Myometrial cell (primary cell): ENCODE results near the gene TET1. TPM values are rescaled to one million over a fixed set of nuclear protein-coding genes. Genes with fewer than 3 reads are reported as not detected.

Experiments
- total RNA-seq: library from RNA; depleted of rRNA; stranded (reverse); fragments of >200 nt; gene quantifications from 2 replicates; pipeline ENCODE4 v1.2.3, GENCODE V29; 2015

Gene TET1
- total RNA-seq, result 1.7 and 2.8 TPM in 2 replicates

GRCh38 chr10:68560186-68560942 lies at the start of gene TET1:
Gene TET1 (plus strand): TSS chr10:68560337. CDS start chr10:68572339, 12,002 bp downstream.

GRCh38 chr10:68720793-68721672 lies 160.9 kb downstream of the TET1 start, which contains the start of gene CCAR1:
Gene CCAR1 (plus strand): TSS chr10:68721239. CDS start chr10:68722505, 1,266 bp downstream.

Other genes with a start within 250 kb of the TET1 start
- gene HNRNPH3, start 228.3 kb upstream of the TET1 start, total RNA-seq, result 18.1 and 24.2 TPM in 2 replicates
- 2.9 and 4.1 TPM in 2 replicates for gene PBLD, start 227.4 kb upstream of the TET1 start, total RNA-seq
- 11.2 and 13.0 TPM in 2 replicates for gene RUFY2, start 153.1 kb upstream of the TET1 start, total RNA-seq
- 4.3 and 5.3 TPM in 2 replicates for gene DNA2, start 88.4 kb upstream of the TET1 start, total RNA-seq
- gene SLC25A16, start 32.8 kb upstream of the TET1 start, total RNA-seq, result 8.1 and 14.7 TPM in 2 replicates
- 19.6 and 32.4 TPM in 2 replicates for gene CCAR1, start 160.9 kb downstream of the TET1 start, total RNA-seq